H9 (cell line): ENCODE measurements around the gene ZFY. TPM values are rescaled to one million over a fixed set of nuclear protein-coding genes. Genes with fewer than 3 reads are reported as not detected.

ENCODE experiments used
- DNase-seq: peaks from one replicate; pipeline ENCODE4 v3.0.0-alpha.2; 2017
- H2AFZ ChIP-seq: one replicate; pipeline ENCODE4 v1.6.1; 2013; ENCODE audit warnings: mild to moderate bottlenecking, low read length, control low read depth, moderate library complexity
- H2AK5ac ChIP-seq: 2 replicates; pipeline ENCODE4 v1.6.1; 2013; ENCODE audit warnings: low read length, control low read depth, mixed read lengths; ENCODE audit not compliant: insufficient read length
- H2BK120ac ChIP-seq: one replicate; pipeline ENCODE4 v1.6.1; 2013; ENCODE audit warnings: low read depth, mild to moderate bottlenecking, low read length, control low read depth, inconsistent platforms; ENCODE audit not compliant: poor library complexity, severe bottlenecking
- H2BK12ac ChIP-seq: 2 replicates; pipeline ENCODE4 v1.6.1; 2013; ENCODE audit warnings: low read length, control low read depth, mixed read lengths, low read depth; ENCODE audit not compliant: insufficient read length
- H2BK15ac ChIP-seq: 2 replicates; pipeline ENCODE4 v1.6.1; 2013; ENCODE audit warnings: low read depth, low read length, control low read depth
- H2BK20ac ChIP-seq: one replicate; pipeline ENCODE4 v1.6.1; 2013; ENCODE audit warnings: low read depth, mild to moderate bottlenecking, low read length, control low read depth, inconsistent platforms; ENCODE audit not compliant: poor library complexity, severe bottlenecking
- H2BK5ac ChIP-seq: 2 replicates; pipeline ENCODE4 v1.6.1; 2013; ENCODE audit warnings: low read length, control low read depth, mixed read lengths; ENCODE audit not compliant: insufficient read length
- H3K14ac ChIP-seq: 2 replicates; pipeline ENCODE4 v1.6.1; 2013; ENCODE audit warnings: low read length, control low read depth; ENCODE audit not compliant: insufficient read depth
- H3K18ac ChIP-seq: 2 replicates; pipeline ENCODE4 v1.6.1; 2013; ENCODE audit warnings: low read depth, mild to moderate bottlenecking, mixed read lengths, low read length, control low read depth; ENCODE audit not compliant: insufficient read length
- H3K23ac ChIP-seq: 2 replicates; pipeline ENCODE4 v1.6.1; 2013; ENCODE audit warnings: low read length, control low read depth, mixed read lengths, low read depth; ENCODE audit not compliant: insufficient read length
- H3K23me2 ChIP-seq: 2 replicates; pipeline ENCODE4 v1.6.1; 2013; ENCODE audit warnings: low read depth, mild to moderate bottlenecking, mixed read lengths, low read length, control low read depth; ENCODE audit not compliant: insufficient read length, poor library complexity, severe bottlenecking
- H3K27ac ChIP-seq: 2 replicates; pipeline ENCODE4 v1.5.1; 2013; ENCODE audit warnings: low read length, control low read depth, mixed read lengths, low read depth; ENCODE audit not compliant: insufficient read length
- H3K27me3 ChIP-seq: 2 replicates; pipeline ENCODE4 v1.6.1; 2013; ENCODE audit warnings: low read length, control low read depth, inconsistent platforms; ENCODE audit not compliant: insufficient read depth
- H3K4ac ChIP-seq: 2 replicates; pipeline ENCODE4 v1.6.1; 2013; ENCODE audit warnings: low read depth, mild to moderate bottlenecking, control low read depth, inconsistent platforms, low read length, moderate library complexity
- H3K4me1 ChIP-seq: 2 replicates; pipeline ENCODE4 v1.6.1; 2013; ENCODE audit warnings: low read length, control low read depth, inconsistent platforms; ENCODE audit not compliant: insufficient read depth
- H3K4me2 ChIP-seq: 2 replicates; pipeline ENCODE4 v1.6.1; 2013; ENCODE audit warnings: low read length, control low read depth, mixed read lengths; ENCODE audit not compliant: insufficient read length, insufficient read depth
- H3K56ac ChIP-seq: 2 replicates; pipeline ENCODE4 v1.6.1; 2013; ENCODE audit warnings: low read depth, mild to moderate bottlenecking, mixed read lengths, low read length, control low read depth; ENCODE audit not compliant: insufficient read length
- H3K79me1 ChIP-seq: 2 replicates; pipeline ENCODE4 v1.6.1; 2013; ENCODE audit warnings: low read depth, mild to moderate bottlenecking, moderate library complexity, low read length, control low read depth, inconsistent platforms; ENCODE audit not compliant: insufficient read depth, poor library complexity, severe bottlenecking
- H3K79me2 ChIP-seq: 2 replicates; pipeline ENCODE4 v1.6.1; 2013; ENCODE audit warnings: low read length, control low read depth, inconsistent platforms; ENCODE audit not compliant: insufficient read depth
- H3K9ac ChIP-seq: 2 replicates; pipeline ENCODE4 v1.6.1; 2013; ENCODE audit warnings: low read length, control low read depth, mixed read lengths; ENCODE audit not compliant: insufficient read length; ENCODE audit errors: extremely low read depth
- H3K9me3 ChIP-seq: one replicate; pipeline ENCODE4 v1.6.1; 2013; ENCODE audit warnings: low read depth, low read length, inconsistent platforms; ENCODE audit not compliant: control insufficient read depth
- H3T11ph ChIP-seq: one replicate; pipeline ENCODE4 v1.6.1; 2013; ENCODE audit warnings: mild to moderate bottlenecking, low read length, control low read depth, inconsistent platforms
- H4K20me1 ChIP-seq: one replicate; pipeline ENCODE4 v1.6.1; 2013; ENCODE audit not compliant: control insufficient read depth, insufficient read length, insufficient read depth
- H4K5ac ChIP-seq: 2 replicates; pipeline ENCODE4 v1.6.1; 2013; ENCODE audit warnings: low read depth, mild to moderate bottlenecking, mixed read lengths, low read length, control low read depth; ENCODE audit not compliant: insufficient read length
- H4K8ac ChIP-seq: replicated peaks from 2 replicates; pipeline ENCODE4 v1.6.1; 2013; ENCODE audit warnings: low read length, control low read depth, mixed read lengths, low read depth; ENCODE audit not compliant: insufficient read length
- H4K91ac ChIP-seq: 2 replicates; pipeline ENCODE4 v1.6.1; 2013; ENCODE audit warnings: low read depth, mild to moderate bottlenecking, moderate library complexity, mixed read lengths, low read length, control low read depth; ENCODE audit not compliant: insufficient read length
- H3K27ac Mint-ChIP-seq, 3 experiments: 2 replicates in 2 of 3; 3 replicates in 1 of 3; pipeline ENCODE4 v1.8.0; 2020 to 2021; ENCODE audit warnings: mixed read lengths in 3 of 3, mild to moderate bottlenecking in 1 of 3, moderate library complexity in 1 of 3
- H3K27me3 Mint-ChIP-seq: 2 replicates; pipeline ENCODE4 v1.8.0; 2021; ENCODE audit warnings: low read depth, mild to moderate bottlenecking, moderate library complexity, mixed read lengths
- H3K36me3 Mint-ChIP-seq, 3 experiments: 2 replicates in 2 of 3; 3 replicates in 1 of 3; pipeline ENCODE4 v1.8.0; 2020 to 2021; ENCODE audit warnings: low read depth in 3 of 3, mixed read lengths in 3 of 3; ENCODE audit not compliant: insufficient read depth in 1 of 3
- H3K4me1 Mint-ChIP-seq, 2 experiments: 2 replicates each; pipeline ENCODE4 v1.8.0; 2020; ENCODE audit warnings: mixed read lengths in 2 of 2
- H3K4me3 Mint-ChIP-seq, 2 experiments: 2 replicates in 1 of 2; 3 replicates in 1 of 2; pipeline ENCODE4 v1.8.0; 2020 to 2021; ENCODE audit warnings: mild to moderate bottlenecking in 2 of 2, mixed read lengths in 2 of 2, moderate library complexity in 1 of 2
- H3K9me3 Mint-ChIP-seq, 2 experiments: 2 replicates in 1 of 2; 3 replicates in 1 of 2; pipeline ENCODE4 v1.8.0; 2020; ENCODE audit warnings: mild to moderate bottlenecking in 2 of 2, mixed read lengths in 2 of 2, moderate library complexity in 1 of 2
- WGBS: extraction: QIAGEN DNeasy Blood & Tissue Kit; methylation state at CpG from one replicate; pipeline ENCODE4 v1.1.7; 2013; ENCODE audit warnings: missing lambda C conversion rate, low lambda C conversion rate, mixed read lengths; ENCODE audit not compliant: insufficient read length; ENCODE audit errors: extremely low coverage; 5-methylcytosine and 5-hydroxymethylcytosine counted together
- total RNA-seq: library from RNA; stranded (reverse); gene quantifications from 2 replicates; pipeline ENCODE4 v1.2.1, GENCODE V29; 2021
- TF ChIP-seq, protein P1 (sequence below): fragments of 200-600 bp; sonication (generic); conservative IDR thresholded peaks from 3 replicates; pipeline ENCODE4 v1.8.0; 2021; ENCODE audit warnings: antibody characterized with exemption, mild to moderate bottlenecking

Gene ZFY
- total RNA-seq, 1 experiment from 2014 or later, result not detected

DNA sequence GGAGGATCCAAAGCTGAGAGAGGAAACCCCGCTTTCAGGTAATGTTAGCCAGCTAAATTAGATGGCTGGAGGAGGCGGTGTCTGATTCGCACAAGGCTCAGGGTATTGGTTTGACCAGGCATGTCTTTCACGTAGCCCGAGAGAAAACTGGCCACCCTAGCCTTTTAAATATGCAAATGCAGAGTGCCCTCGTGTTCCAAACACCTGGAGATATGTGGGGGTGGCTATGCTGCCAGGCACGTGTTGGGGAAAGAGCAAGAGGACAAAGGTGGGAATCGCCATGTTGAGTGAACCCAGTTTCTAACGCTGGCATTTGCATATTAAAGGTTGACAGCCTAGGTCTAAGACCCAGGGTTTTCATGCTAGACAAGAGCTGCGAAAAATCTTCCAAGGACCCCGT lies 84.4 kb downstream of the ZFY start:
- Histone ChIP-seq H2AFZ (no peak overlapping the region), H3K27me3 (no peaks in the 10 kb centered on the region), H3K4me1 (no peaks in the 10 kb centered on the region), H3K79me2 (no peaks in the 10 kb centered on the region), H3K56ac (no peak overlapping the region), H2BK120ac (no peak overlapping the region), H3K23me2 (no peaks in the 10 kb centered on the region), H3K4ac (no peak overlapping the region), H3K79me1 (no peaks in the 10 kb centered on the region), H4K8ac (no peak overlapping the region), H2BK5ac (no peak overlapping the region), H4K5ac (no peak overlapping the region), H2BK12ac (no peak overlapping the region), H3K4me2 (no peak overlapping the region), H3K9me3 (no peaks in the 10 kb centered on the region), H4K91ac (no peak overlapping the region), H3K9ac (no peak overlapping the region), H3T11ph (no peak overlapping the region), H3K23ac (no peak overlapping the region), H2BK15ac (no peak overlapping the region), H3K18ac (no peak overlapping the region), H4K20me1 (no peaks in the 10 kb centered on the region), H2AK5ac (no peak overlapping the region), H3K27ac (no peak overlapping the region), H3K14ac (no peak overlapping the region), H2BK20ac (no peak overlapping the region)
- H3K27ac Mint-ChIP-seq, result no peak overlapping the region
- H3K36me3 Mint-ChIP-seq, result no peaks in the 10 kb centered on the region
- H3K4me1 Mint-ChIP-seq, result no peaks in the 10 kb centered on the region
- TF ChIP-seq, protein P1, sequence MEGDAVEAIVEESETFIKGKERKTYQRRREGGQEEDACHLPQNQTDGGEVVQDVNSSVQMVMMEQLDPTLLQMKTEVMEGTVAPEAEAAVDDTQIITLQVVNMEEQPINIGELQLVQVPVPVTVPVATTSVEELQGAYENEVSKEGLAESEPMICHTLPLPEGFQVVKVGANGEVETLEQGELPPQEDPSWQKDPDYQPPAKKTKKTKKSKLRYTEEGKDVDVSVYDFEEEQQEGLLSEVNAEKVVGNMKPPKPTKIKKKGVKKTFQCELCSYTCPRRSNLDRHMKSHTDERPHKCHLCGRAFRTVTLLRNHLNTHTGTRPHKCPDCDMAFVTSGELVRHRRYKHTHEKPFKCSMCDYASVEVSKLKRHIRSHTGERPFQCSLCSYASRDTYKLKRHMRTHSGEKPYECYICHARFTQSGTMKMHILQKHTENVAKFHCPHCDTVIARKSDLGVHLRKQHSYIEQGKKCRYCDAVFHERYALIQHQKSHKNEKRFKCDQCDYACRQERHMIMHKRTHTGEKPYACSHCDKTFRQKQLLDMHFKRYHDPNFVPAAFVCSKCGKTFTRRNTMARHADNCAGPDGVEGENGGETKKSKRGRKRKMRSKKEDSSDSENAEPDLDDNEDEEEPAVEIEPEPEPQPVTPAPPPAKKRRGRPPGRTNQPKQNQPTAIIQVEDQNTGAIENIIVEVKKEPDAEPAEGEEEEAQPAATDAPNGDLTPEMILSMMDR, result no peak
- H3K9me3 Mint-ChIP-seq, result no peaks in the 10 kb centered on the region
- WGBS, result no CpG with 5 or more reads among the region's 11 CpGs
- H3K27me3 Mint-ChIP-seq, result no peaks in the 10 kb centered on the region
- H3K4me3 Mint-ChIP-seq, result no peak overlapping the region
- DNase-seq, result no peak
